ENCODE results near the gene TMEM200A. TPM values are rescaled to one million over a fixed set of nuclear protein-coding genes. Genes with fewer than 3 reads are reported as not detected.

TMEM200A gene
- total and polyA plus RNA-seq, 11 donors = 0.15 to 1.9 (median 0.42) TPM; not detected in 6

DNA sequence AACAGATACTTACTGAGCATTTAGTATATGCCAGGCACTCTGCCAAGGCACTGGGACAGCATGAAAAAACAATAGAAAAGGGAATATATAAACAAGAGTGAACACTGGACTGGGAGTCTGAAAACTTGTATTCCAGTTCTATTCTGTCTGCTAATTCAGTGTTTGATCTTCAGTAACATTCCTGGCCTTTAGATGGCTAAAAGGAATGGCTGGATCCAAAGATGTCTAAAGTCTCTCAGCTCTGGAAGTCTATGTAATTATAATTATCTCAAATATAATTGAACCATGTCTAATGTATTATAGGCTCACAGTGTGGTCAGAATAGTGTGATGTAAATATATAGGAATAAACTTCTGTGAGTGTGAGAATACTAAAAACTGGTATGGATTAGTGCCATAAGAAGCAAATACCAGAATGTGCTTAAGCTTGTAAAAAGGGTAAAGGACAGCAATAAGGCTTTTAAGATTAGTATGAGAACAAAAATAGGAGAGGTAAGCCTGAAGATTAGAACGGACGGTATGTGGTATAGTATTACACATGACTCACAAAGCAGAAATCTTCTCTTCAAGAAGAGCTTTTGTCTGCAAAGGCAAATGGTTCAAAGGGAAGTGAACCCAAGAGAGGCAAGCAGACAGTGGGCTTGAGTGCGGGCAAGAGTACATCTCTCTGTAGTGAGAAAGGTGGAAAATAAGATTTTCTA lies 68.5 kb downstream of the TMEM200A start:
- Histone ChIP-seq H3K36me3 (no peaks in the 10 kb centered on the region), H3K4me3 (no peak overlapping the region), H3K4me1 (no peaks in the 10 kb centered on the region), H3K27me3 (no peaks in the 10 kb centered on the region), H3K9me3 (no peaks in the 10 kb centered on the region), H3K27ac (no peak overlapping the region)
- TF ChIP-seq, protein P1, sequence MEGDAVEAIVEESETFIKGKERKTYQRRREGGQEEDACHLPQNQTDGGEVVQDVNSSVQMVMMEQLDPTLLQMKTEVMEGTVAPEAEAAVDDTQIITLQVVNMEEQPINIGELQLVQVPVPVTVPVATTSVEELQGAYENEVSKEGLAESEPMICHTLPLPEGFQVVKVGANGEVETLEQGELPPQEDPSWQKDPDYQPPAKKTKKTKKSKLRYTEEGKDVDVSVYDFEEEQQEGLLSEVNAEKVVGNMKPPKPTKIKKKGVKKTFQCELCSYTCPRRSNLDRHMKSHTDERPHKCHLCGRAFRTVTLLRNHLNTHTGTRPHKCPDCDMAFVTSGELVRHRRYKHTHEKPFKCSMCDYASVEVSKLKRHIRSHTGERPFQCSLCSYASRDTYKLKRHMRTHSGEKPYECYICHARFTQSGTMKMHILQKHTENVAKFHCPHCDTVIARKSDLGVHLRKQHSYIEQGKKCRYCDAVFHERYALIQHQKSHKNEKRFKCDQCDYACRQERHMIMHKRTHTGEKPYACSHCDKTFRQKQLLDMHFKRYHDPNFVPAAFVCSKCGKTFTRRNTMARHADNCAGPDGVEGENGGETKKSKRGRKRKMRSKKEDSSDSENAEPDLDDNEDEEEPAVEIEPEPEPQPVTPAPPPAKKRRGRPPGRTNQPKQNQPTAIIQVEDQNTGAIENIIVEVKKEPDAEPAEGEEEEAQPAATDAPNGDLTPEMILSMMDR (IDR thresholded peaks at IDR 0.05) = no peak
- TF ChIP-seq POLR2A (IDR thresholded peaks at IDR 0.05) = no peak
- intact Hi-C loops (cut with DNase I) = no loop called here
- WGBS, 4 donors = 64 to 80% (median 77%) methylated on average over 3 of the region's 3 CpGs
- DNase-seq = no peak
- no peak for ATAC-seq

DNA sequence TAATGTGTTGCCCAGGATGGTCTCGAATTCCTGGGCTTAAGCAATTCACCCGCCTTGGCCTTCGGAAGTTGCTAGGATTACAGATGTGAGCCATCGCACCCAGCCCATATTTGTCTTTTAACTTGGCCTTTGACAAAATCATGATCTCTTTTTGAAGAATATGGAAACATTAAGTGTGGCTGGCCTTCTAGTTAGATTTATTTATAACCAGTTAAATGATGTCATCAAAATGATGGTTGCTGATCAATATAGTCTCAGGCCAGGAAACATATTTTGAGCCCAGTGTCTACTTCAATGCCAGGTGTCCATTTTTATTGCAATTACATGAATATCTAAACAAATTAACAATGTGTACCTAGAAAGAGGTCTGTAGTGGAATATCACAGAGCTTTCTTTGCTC lies 69.4 kb downstream of the TMEM200A start:
- no peaks in the 10 kb centered on the region for H3K36me3 ChIP-seq
- ATAC-seq (no peak), DNase-seq (no peak)
- no peak overlapping the region for H3K27ac ChIP-seq
- WGBS, 4 donors = 82 to 94% (median 87%) methylated on average over 4 of the region's 4 CpGs
- H3K9me3 ChIP-seq = no peaks in the 10 kb centered on the region
- no peaks in the 10 kb centered on the region for H3K27me3 ChIP-seq
- no peaks in the 10 kb centered on the region for H3K4me1 ChIP-seq
- intact Hi-C loops (cut with DNase I) = no loop called here
- TF ChIP-seq, protein P1 (IDR thresholded peaks at IDR 0.05) = no peak
- TF ChIP-seq POLR2A (IDR thresholded peaks at IDR 0.05) = no peak
- no peak overlapping the region for H3K4me3 ChIP-seq

DNA sequence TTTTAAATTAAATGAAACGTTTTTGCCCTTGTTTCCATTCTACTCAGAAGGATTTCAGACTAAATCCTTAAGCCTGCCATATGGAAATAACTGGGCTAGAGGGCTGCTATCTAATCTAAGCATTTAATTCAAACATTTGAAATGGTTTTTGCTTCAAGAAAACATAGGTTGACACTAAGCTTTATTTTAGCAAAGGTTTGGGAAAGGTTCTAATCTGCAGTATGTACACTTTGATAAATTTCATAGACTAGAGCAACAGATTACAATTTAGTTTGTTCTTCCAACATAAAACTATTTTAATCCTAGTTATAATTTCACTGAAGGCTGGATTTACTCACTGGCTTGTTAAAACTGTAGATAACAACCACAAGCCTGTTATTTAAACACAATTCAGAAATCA lies 72.1 kb downstream of the TMEM200A start:
- 0 to 29% (median 10%) methylated on average over 1 of the region's 1 CpG for WGBS, 4 donors
- Histone ChIP-seq H3K27ac (no peak overlapping the region), H3K36me3 (no peaks in the 10 kb centered on the region), H3K4me3 (no peak overlapping the region), H3K9me3 (no peaks in the 10 kb centered on the region), H3K27me3 (no peaks in the 10 kb centered on the region), H3K4me1 (no peaks in the 10 kb centered on the region)
- no peak for TF ChIP-seq POLR2A (IDR thresholded peaks at IDR 0.05)
- TF ChIP-seq, protein P1 (IDR thresholded peaks at IDR 0.05) = no peak
- no peak for DNase-seq
- no peak for ATAC-seq
- intact Hi-C loops (cut with DNase I) = no loop called here

DNA sequence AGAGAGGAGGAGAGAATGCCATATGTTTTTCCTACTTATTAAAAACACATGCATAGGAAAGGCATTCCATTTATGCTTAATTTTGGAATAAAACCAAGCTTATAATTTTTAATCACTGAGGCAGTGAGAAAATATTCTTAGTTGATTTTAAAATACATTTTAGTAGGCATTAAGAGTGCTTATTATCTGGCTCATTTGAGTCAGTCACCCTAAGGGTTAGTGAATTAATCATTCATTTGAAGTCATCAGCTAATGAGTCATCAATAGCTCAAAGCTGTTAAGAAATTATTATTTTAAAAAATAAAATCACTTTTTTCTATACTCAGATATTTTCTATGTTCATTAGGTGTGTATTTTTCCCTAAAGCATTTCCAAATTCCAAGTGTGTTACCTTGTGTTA lies 81.6 kb downstream of the TMEM200A start:
- H3K4me3 ChIP-seq = no peak overlapping the region
- H3K9me3 ChIP-seq = peaks cover 0 to 4% (median 0%) of the 10 kb centered on the region in 12 donors
- no peak for DNase-seq
- no peaks in the 10 kb centered on the region for H3K4me1 ChIP-seq
- H3K27me3 ChIP-seq = no peaks in the 10 kb centered on the region
- intact Hi-C loops (cut with DNase I) = no loop called here
- no peak for TF ChIP-seq POLR2A (IDR thresholded peaks at IDR 0.05)
- TF ChIP-seq, protein P1 (IDR thresholded peaks at IDR 0.05) = no peak
- H3K27ac ChIP-seq = no peak overlapping the region
- no peaks in the 10 kb centered on the region for H3K36me3 ChIP-seq
- ATAC-seq = no peak
